NT2/D1 (cell line): ENCODE data around the gene ZBTB34.

Experiments used
- YY1 ChIP-seq: IDR thresholded peaks from 2 replicates; pipeline ENCODE4 v1.6.1; 2011; ENCODE audit not compliant: insufficient read length, insufficient read depth
- ZNF274 ChIP-seq: IDR thresholded peaks from 2 replicates; pipeline ENCODE4 v1.6.1; 2011; ENCODE audit warnings: mild to moderate bottlenecking, low read depth, low read length

- no peak for TF ChIP-seq YY1
- TF ChIP-seq ZNF274 = no peak
These were observed 31.2 kb downstream of the ZBTB34 start for GRCh38 chr9:126891676-126892075.
